Stimulated activated CD4-positive, alpha-beta T cell treated with anti-CD3 and anti-CD28 coated beads, Interleukin-4, amount 100 ng/mL, for 24 hours (primary cell): ENCODE data around the gene JKAMP.

Experiments used
- DNase-seq: peaks from one replicate; pipeline ENCODE4 v3.0.0-alpha.2; 2020

Gene JKAMP

GRCh38 chr14:59543873-59544272 is 59.6 kb downstream of the JKAMP start:
- DNase-seq = no peak

DNA sequence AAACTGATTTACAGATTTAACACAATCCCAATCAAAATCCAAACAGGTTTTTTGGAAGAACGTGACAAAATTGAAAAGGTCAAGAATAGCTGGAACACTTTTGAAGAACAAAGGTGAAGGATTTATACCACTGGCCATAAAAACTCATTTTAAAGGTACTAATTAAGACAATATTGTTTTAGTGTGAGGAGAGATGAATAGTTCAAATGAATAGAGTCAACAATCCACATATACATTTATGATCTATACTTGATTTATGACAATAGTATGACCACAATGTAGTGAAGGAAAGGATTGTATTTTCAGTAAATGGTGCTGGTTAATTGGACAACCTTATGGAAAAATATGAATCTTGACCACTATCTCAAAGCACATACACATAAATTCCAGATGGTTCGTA is 63.0 kb downstream of the JKAMP start:
- DNase-seq = no peak
